A549 (cell line): ENCODE measurements around the gene SLC8A1. TPM values are rescaled to one million over a fixed set of nuclear protein-coding genes. Genes with fewer than 3 reads are reported as not detected.

Experiments used
- ATAC-seq, 2 experiments: fragments of 200-7000 bp in 1 of 2; fragments of >200 bp in 1 of 2; cut with Nextera tagmentation in 1 of 2; cut with Tn5 transposase in 1 of 2; 3 replicates each; pipeline versions ENCODE4 v1.8.0 to v1.9.1; 2018 to 2020; ENCODE audit warnings: mild to moderate bottlenecking in 1 of 2, moderate library complexity in 1 of 2
- CTCF ChIA-PET: fragments of 300-600 bp; sonication (Branson Sonifier 250); formaldehyde crosslinking; extraction: SDS; loops from one replicate; lab custom pipeline; 2021; ENCODE audit warnings: antibody characterized with exemption, inconsistent platforms; lab: Yijun Ruan, JAX
- POLR2A ChIA-PET: fragments of 350-600 bp; formaldehyde crosslinking; extraction: SDS; loops from one replicate; lab custom pipeline; 2021; ENCODE audit warnings: antibody characterized with exemption, inconsistent platforms; lab: Yijun Ruan, JAX
- DNase-seq, 2 experiments: peaks; one replicate each; pipeline versions ENCODE4 v3.0.0 to v3.0.0-alpha.2; 2011 to 2016; ENCODE audit warnings: low read depth in 1 of 2, low spot score in 1 of 2
- FAIRE-seq: peaks from 2 replicates; lab custom pipeline; 2011; peaks lifted over from hg19 to GRCh38; lab: Jason Lieb, UNC
- H3K27ac ChIP-seq, 2 experiments: fragments of >200 bp; sonication (Bioruptor Twin); formaldehyde crosslinking; 3 replicates each; pipeline ENCODE4 v1.5.1; 2016 to 2017
- H3K4me1 ChIP-seq: fragments of >200 bp; sonication (Bioruptor Twin); formaldehyde crosslinking; 3 replicates; pipeline ENCODE4 v1.6.1; 2016
- H3K4me2 ChIP-seq: fragments of >200 bp; sonication (Bioruptor Twin); formaldehyde crosslinking; 3 replicates; pipeline ENCODE4 v1.6.1; 2016
- H3K4me3 ChIP-seq: fragments of >200 bp; sonication (Bioruptor Twin); formaldehyde crosslinking; 3 replicates; pipeline ENCODE4 v1.5.1; 2016
- H3K9me3 ChIP-seq: fragments of >200 bp; sonication (Bioruptor Twin); formaldehyde crosslinking; 3 replicates; pipeline ENCODE4 v1.6.1; 2016
- BHLHE40 ChIP-seq: IDR thresholded peaks from 2 replicates; pipeline ENCODE4 v1.6.1; 2012; ENCODE audit warnings: low read depth, low read length, inconsistent platforms
- CEBPB ChIP-seq, 2 experiments: fragments of >200 bp in 1 of 2; sonication (Bioruptor Twin) in 1 of 2; formaldehyde crosslinking in 1 of 2; IDR thresholded peaks; 2 replicates each; pipeline ENCODE4 v1.6.1; 2012 to 2016
- EP300 ChIP-seq, 2 experiments: fragments of >200 bp; sonication (Bioruptor Twin); formaldehyde crosslinking; IDR thresholded peaks; 2 replicates in 1 of 2; 3 replicates in 1 of 2; pipeline ENCODE4 v1.6.1; 2016 to 2017
- FOSB ChIP-seq: fragments of 250-450 bp; sonication (Bioruptor Pico); IDR thresholded peaks from 2 replicates; pipeline ENCODE4 v1.5.0; 2020; ENCODE audit warnings: mild to moderate bottlenecking, moderate library complexity
- MAFK ChIP-seq: fragments of 450-650 bp; IDR thresholded peaks from 2 replicates; pipeline ENCODE4 v1.6.1; 2014; ENCODE audit not compliant: partially characterized antibody
- MYC ChIP-seq: IDR thresholded peaks from 2 replicates; pipeline ENCODE4 v1.6.1; 2012; ENCODE audit warnings: mild to moderate bottlenecking, inconsistent platforms, low read length, improper control_type of control experiment, borderline replicate concordance
- NFE2L2 ChIP-seq: fragments of 150-350 bp; conservative IDR thresholded peaks from 2 replicates; pipeline ENCODE4 v1.6.1; 2014; ENCODE audit warnings: low read length
- NPAS2 ChIP-seq: fragments of 250-450 bp; sonication (Bioruptor Pico); IDR thresholded peaks from 2 replicates; pipeline ENCODE4 v1.8.0; 2022; ENCODE audit warnings: mild to moderate bottlenecking, moderate library complexity, borderline replicate concordance
- PHF8 ChIP-seq: fragments of 200-600 bp; sonication (generic); IDR thresholded peaks from 2 replicates; pipeline ENCODE4 v1.6.1; 2016; ENCODE audit warnings: low read depth, mild to moderate bottlenecking, antibody characterized with exemption, moderate library complexity, borderline replicate concordance
- RARB ChIP-seq: fragments of 250-450 bp; sonication (Bioruptor Pico); IDR thresholded peaks from 2 replicates; pipeline ENCODE4 v1.8.0; 2021; ENCODE audit warnings: mild to moderate bottlenecking, moderate library complexity
- RFX5 ChIP-seq: fragments of 450-650 bp; IDR thresholded peaks from 2 replicates; pipeline ENCODE4 v1.7.1; 2014; ENCODE audit warnings: antibody characterized with exemption, mild to moderate bottlenecking, moderate library complexity
- RNF2 ChIP-seq: fragments of 200-600 bp; sonication (generic); IDR thresholded peaks from 2 replicates; pipeline ENCODE4 v1.6.1; 2016; ENCODE audit warnings: low read depth, mild to moderate bottlenecking, antibody characterized with exemption, moderate library complexity, borderline replicate concordance
- SMC3 ChIP-seq: fragments of >200 bp; sonication (Bioruptor Twin); formaldehyde crosslinking; IDR thresholded peaks from 3 replicates; pipeline ENCODE4 v1.6.1; 2018; ENCODE audit warnings: inconsistent platforms
- TP53 ChIP-seq: fragments of 250-450 bp; sonication (Bioruptor Pico); IDR thresholded peaks from 2 replicates; pipeline ENCODE4 v1.5.0; 2021; ENCODE audit warnings: mild to moderate bottlenecking, moderate library complexity
- ZC3H11A ChIP-seq: fragments of 450-650 bp; IDR thresholded peaks from 2 replicates; pipeline ENCODE4 v1.6.1; 2014; ENCODE audit warnings: antibody characterized with exemption, mild to moderate bottlenecking
- ZSCAN20 ChIP-seq: fragments of 250-450 bp; sonication (Bioruptor Pico); IDR thresholded peaks from 2 replicates; pipeline ENCODE4 v1.8.0; 2022; ENCODE audit warnings: mild to moderate bottlenecking, moderate library complexity
- WGBS: methylation state at CpG from one replicate; pipeline ENCODE4 v1.1.6; 2017; ENCODE audit errors: missing lambda C conversion rate; 5-methylcytosine and 5-hydroxymethylcytosine counted together
- polyA plus RNA-seq, 4 experiments: library from polyadenylated mRNA; depleted of rRNA in 3 of 4; stranded (reverse); fragments of >200 nt; fragmentation: RNase III in 1 of 4; extraction: RNeasy Plus Mini Kit Qiagen cat#74134 plus additional on column Dnase treatment in 1 of 4; gene quantifications; 2 replicates in 3 of 4; 3 replicates in 1 of 4; pipeline ENCODE4 v1.2.3, GENCODE V29; 2011 to 2017
- TF ChIP-seq, protein P1 (sequence below): fragments of >200 bp; sonication (Bioruptor Twin); formaldehyde crosslinking; IDR thresholded peaks from 3 replicates; pipeline ENCODE4 v1.5.1; 2016
- TF ChIP-seq, protein P2 (sequence below): fragments of >200 bp; sonication (Bioruptor Twin); formaldehyde crosslinking; IDR thresholded peaks from 3 replicates; pipeline ENCODE4 v1.6.1; 2016
- TF ChIP-seq, protein P3 (sequence below): fragments of 200-600 bp; sonication (generic); IDR thresholded peaks from 2 replicates; pipeline ENCODE4 v1.6.1; 2016; ENCODE audit warnings: antibody characterized with exemption, mild to moderate bottlenecking, moderate library complexity

The SLC8A1 gene
- polyA plus RNA-seq, 2 of the 4 experiments (the other 2 are of a cell fraction), result 0.28 to 0.92 TPM

DNA sequence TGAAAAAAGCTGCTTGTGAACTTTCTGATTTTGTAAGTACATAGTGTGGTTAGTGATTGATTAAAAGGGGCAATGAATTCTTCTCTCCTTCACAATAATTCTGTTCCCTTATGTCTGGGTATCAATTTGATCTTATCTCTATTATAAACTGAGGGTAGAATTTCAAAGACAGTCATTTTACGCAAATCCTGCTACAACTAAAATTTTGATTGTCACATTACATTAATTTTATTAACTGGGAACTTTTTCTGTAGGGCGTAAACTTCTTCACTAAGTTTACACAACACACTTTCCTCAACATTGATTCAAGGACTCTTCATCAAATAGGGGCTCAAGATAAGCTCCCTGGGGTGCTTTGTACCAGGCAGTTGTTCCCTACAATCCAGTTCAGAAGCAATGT is 5.0 kb upstream of the SLC8A1 start:
- no peaks in the 10 kb centered on the region for H3K9me3 ChIP-seq

DNA sequence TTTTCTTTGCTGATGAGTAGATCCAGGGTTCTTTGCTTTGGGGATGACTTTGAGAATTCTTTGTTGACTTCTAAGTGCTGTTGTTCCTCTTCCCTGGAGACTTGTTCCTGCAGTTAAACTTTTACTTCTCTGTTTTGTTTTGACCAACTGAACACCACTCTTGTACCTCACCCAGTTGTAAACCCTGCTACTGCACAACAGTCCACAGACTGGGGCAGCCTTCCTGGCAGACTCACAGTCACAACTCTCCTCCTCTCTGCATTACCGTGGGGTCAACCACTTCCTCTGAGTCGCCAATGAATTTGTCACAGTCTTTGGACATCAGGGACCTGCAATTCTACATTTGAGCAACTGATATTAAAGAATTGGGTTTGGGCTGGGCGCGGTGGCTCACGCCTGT is 3.8 kb upstream of the SLC8A1 start:
- 77% methylated on average over 5 of the region's 5 CpGs for WGBS
- TF ChIP-seq TP53 (CRISPR knock-in tag), result no peak
- no peak overlapping the region for H3K4me3 ChIP-seq
- H3K9me3 ChIP-seq, result no peaks in the 10 kb centered on the region
- no peak overlapping the region for H3K4me2 ChIP-seq
- ATAC-seq, result no peak
- H3K27ac ChIP-seq, result no peak overlapping the region
- FAIRE-seq, result no peak
- no peak for DNase-seq
- CTCF ChIA-PET, result no interaction called here
- H3K4me1 ChIP-seq, result peaks cover 5% of the 10 kb centered on the region; the same call in 1 of the 3 replicates
- POLR2A ChIA-PET, result no interaction called here

More for the DNA sequence above, 5.0 kb upstream of the SLC8A1 start:
- ATAC-seq (no peak), FAIRE-seq (no peak), DNase-seq (no peak)
- TF ChIP-seq FOSB, result no peak
- TF ChIP-seq NFE2L2, result no peak
- no peak for TF ChIP-seq MAFK
- no peak for TF ChIP-seq MYC
- TF ChIP-seq RFX5, result no peak
- TF ChIP-seq RARB (CRISPR knock-in tag), result no peak
- TF ChIP-seq EP300 (IDR thresholded peaks at IDR 0.05), result no peak
- TF ChIP-seq BHLHE40, result no peak
- TF ChIP-seq, protein P1, sequence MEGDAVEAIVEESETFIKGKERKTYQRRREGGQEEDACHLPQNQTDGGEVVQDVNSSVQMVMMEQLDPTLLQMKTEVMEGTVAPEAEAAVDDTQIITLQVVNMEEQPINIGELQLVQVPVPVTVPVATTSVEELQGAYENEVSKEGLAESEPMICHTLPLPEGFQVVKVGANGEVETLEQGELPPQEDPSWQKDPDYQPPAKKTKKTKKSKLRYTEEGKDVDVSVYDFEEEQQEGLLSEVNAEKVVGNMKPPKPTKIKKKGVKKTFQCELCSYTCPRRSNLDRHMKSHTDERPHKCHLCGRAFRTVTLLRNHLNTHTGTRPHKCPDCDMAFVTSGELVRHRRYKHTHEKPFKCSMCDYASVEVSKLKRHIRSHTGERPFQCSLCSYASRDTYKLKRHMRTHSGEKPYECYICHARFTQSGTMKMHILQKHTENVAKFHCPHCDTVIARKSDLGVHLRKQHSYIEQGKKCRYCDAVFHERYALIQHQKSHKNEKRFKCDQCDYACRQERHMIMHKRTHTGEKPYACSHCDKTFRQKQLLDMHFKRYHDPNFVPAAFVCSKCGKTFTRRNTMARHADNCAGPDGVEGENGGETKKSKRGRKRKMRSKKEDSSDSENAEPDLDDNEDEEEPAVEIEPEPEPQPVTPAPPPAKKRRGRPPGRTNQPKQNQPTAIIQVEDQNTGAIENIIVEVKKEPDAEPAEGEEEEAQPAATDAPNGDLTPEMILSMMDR, result no peak
- TF ChIP-seq NPAS2 (CRISPR knock-in tag), result no peak
- no peak for TF ChIP-seq ZC3H11A
- TF ChIP-seq, protein P2, sequence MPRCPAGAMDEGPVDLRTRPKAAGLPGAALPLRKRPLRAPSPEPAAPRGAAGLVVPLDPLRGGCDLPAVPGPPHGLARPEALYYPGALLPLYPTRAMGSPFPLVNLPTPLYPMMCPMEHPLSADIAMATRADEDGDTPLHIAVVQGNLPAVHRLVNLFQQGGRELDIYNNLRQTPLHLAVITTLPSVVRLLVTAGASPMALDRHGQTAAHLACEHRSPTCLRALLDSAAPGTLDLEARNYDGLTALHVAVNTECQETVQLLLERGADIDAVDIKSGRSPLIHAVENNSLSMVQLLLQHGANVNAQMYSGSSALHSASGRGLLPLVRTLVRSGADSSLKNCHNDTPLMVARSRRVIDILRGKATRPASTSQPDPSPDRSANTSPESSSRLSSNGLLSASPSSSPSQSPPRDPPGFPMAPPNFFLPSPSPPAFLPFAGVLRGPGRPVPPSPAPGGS, result no peak
- TF ChIP-seq ZSCAN20 (CRISPR knock-in tag), result no peak
- TF ChIP-seq SMC3, result no peak
- TF ChIP-seq RNF2, result no peak
- TF ChIP-seq PHF8, result no peak
- TF ChIP-seq, protein P3, sequence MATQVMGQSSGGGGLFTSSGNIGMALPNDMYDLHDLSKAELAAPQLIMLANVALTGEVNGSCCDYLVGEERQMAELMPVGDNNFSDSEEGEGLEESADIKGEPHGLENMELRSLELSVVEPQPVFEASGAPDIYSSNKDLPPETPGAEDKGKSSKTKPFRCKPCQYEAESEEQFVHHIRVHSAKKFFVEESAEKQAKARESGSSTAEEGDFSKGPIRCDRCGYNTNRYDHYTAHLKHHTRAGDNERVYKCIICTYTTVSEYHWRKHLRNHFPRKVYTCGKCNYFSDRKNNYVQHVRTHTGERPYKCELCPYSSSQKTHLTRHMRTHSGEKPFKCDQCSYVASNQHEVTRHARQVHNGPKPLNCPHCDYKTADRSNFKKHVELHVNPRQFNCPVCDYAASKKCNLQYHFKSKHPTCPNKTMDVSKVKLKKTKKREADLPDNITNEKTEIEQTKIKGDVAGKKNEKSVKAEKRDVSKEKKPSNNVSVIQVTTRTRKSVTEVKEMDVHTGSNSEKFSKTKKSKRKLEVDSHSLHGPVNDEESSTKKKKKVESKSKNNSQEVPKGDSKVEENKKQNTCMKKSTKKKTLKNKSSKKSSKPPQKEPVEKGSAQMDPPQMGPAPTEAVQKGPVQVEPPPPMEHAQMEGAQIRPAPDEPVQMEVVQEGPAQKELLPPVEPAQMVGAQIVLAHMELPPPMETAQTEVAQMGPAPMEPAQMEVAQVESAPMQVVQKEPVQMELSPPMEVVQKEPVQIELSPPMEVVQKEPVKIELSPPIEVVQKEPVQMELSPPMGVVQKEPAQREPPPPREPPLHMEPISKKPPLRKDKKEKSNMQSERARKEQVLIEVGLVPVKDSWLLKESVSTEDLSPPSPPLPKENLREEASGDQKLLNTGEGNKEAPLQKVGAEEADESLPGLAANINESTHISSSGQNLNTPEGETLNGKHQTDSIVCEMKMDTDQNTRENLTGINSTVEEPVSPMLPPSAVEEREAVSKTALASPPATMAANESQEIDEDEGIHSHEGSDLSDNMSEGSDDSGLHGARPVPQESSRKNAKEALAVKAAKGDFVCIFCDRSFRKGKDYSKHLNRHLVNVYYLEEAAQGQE, result no peak
- TF ChIP-seq CEBPB (IDR thresholded peaks at IDR 0.05), result no peak
- ChIA-PET POLR2A (no interaction called here), CTCF (no interaction called here)
- H3K27ac ChIP-seq, result no peak overlapping the region
- no peak overlapping the region for H3K4me3 ChIP-seq
- WGBS, result 82% methylated on average over 2 of the region's 2 CpGs
- no peaks in the 10 kb centered on the region for H3K4me1 ChIP-seq
- no peak overlapping the region for H3K4me2 ChIP-seq
